Stimulated activated memory B cell treated with anti-CD40 and anti-IgM and Interleukin-4, amounts not matched to agents 10 μg/mL and 1 μg/mL and 100 μg/mL, for 72 hours (primary cell): ENCODE measurements around the gene LYRM7.
"Not testable (repeated sequence)": the region's sequence is repeated elsewhere in the genome, so short reads cannot be mapped to it uniquely, and the experiment has no call there.

ENCODE experiments used
- ATAC-seq: fragments of 150-1000 bp; cut with Tn5 transposase; 2 replicates; pipeline ENCODE4 v1.10.0; 2021
- H3K27ac Mint-ChIP-seq: one replicate; pipeline ENCODE4 v1.8.0; 2022; ENCODE audit warnings: mild to moderate bottlenecking, mixed read lengths
- H3K27me3 Mint-ChIP-seq: one replicate; pipeline ENCODE4 v1.8.0; 2022; ENCODE audit warnings: mixed read lengths
- H3K36me3 Mint-ChIP-seq: one replicate; pipeline ENCODE4 v1.8.0; 2022; ENCODE audit warnings: mixed read lengths
- H3K4me1 Mint-ChIP-seq: one replicate; pipeline ENCODE4 v1.8.0; 2022; ENCODE audit warnings: mixed read lengths
- H3K4me3 Mint-ChIP-seq: one replicate; pipeline ENCODE4 v1.8.0; 2022; ENCODE audit warnings: mild to moderate bottlenecking, moderate library complexity, mixed read lengths
- H3K9me3 Mint-ChIP-seq: one replicate; pipeline ENCODE4 v1.8.0; 2022; ENCODE audit warnings: mixed read lengths

Gene LYRM7

GRCh38 chr5:131254025-131254424 is 83.3 kb downstream of the LYRM7 start:
- Mint-ChIP-seq H3K4me1 (peaks cover 80% of the 10 kb centered on the region), H3K27ac (peak overlapping the region; percentile 89), H3K4me3 (peak overlapping the region; percentile 51)
- not testable (repeated sequence) for H3K36me3 Mint-ChIP-seq, H3K27me3 Mint-ChIP-seq, H3K9me3 Mint-ChIP-seq, ATAC-seq

GRCh38 chr5:131254741-131255140 is 84.0 kb downstream of the LYRM7 start:
- H3K4me3 Mint-ChIP-seq, result no peak overlapping the region
- H3K4me1 Mint-ChIP-seq, result peaks cover 79% of the 10 kb centered on the region
- no peak for ATAC-seq
- peaks cover 11% of the 10 kb centered on the region for H3K36me3 Mint-ChIP-seq
- H3K27ac Mint-ChIP-seq, result no peak overlapping the region
- no peaks in the 10 kb centered on the region for H3K9me3 Mint-ChIP-seq
- H3K27me3 Mint-ChIP-seq, result no peaks in the 10 kb centered on the region
